Activated T-helper 1 cell treated with Interleukin-2 at 50 U/mL for 16 hours (primary cell): ENCODE data around the gene NSG2.

Experiments used
- DNase-seq: peaks from one replicate; pipeline ENCODE4 v3.0.0-alpha.2; 2020; ENCODE audit warnings: low read depth

The NSG2 gene

GRCh38 chr5:174149989-174150388 is 104.5 kb downstream of the NSG2 start:
- DNase-seq, result no peak

GRCh38 chr5:174151599-174152181 is 106.2 kb downstream of the NSG2 start:
- DNase-seq, result no peak

GRCh38 chr5:174154559-174154958 is 109.1 kb downstream of the NSG2 start:
- DNase-seq, result no peak

- DNase-seq, result no peak
Observed at GRCh38 chr5:174155281-174155680, 109.8 kb downstream of the NSG2 start.

- DNase-seq, result no peak
Observed at GRCh38 chr5:174155706-174156105, 110.2 kb downstream of the NSG2 start.

- no peak for DNase-seq
Observed at GRCh38 chr5:174157048-174157447, 111.5 kb downstream of the NSG2 start.
